ENCODE data around the gene DIDO1. TPM values are rescaled to one million over a fixed set of nuclear protein-coding genes. Genes with fewer than 3 reads are reported as not detected.

The DIDO1 gene
- total and polyA plus RNA-seq, 2 of the 13 experiments (the other 11 are each of a cell fraction or from before 2014, with no cell fraction given), result 75.0 to 75.1 TPM

- 0 out of 2 replicates have a peak, but pooled peaks have one; percentile 27 for TF ChIP-seq ZBTB39 (CRISPR knock-in tag; IDR thresholded peaks at IDR 0.05)
- TF ChIP-seq ELF1 (CRISPR knock-in tag; IDR thresholded peaks at IDR 0.05), result peak; percentile 77
- TF ChIP-seq ZNF367 (CRISPR knock-in tag; IDR thresholded peaks at IDR 0.05; ENCODE audit: borderline replicate concordance), result 0 out of 2 replicates have a peak, but pooled peaks have one; percentile 78
- TF ChIP-seq ZBTB25 (CRISPR knock-in tag; IDR thresholded peaks at IDR 0.05), result peak; percentile 78; the same call in 1 of the 2 replicates
- peak; percentile 92 for TF ChIP-seq TAF1 (CRISPR knock-in tag; IDR thresholded peaks at IDR 0.05)
- TF ChIP-seq ARNT2 (CRISPR knock-in tag; IDR thresholded peaks at IDR 0.05; ENCODE audit: low read depth), result peak; percentile 92
- peak; percentile 93 for TF ChIP-seq KDM3A (CRISPR knock-in tag; IDR thresholded peaks at IDR 0.05; ENCODE audit: low read depth)
- no peak for TF ChIP-seq ZNF17 (CRISPR knock-in tag; IDR thresholded peaks at IDR 0.05)
- TF ChIP-seq ZNF512 (CRISPR knock-in tag; IDR thresholded peaks at IDR 0.05), result no peak
- no peak for TF ChIP-seq ARID3A (IDR thresholded peaks at IDR 0.05; ENCODE audit: low read depth, low read length)
- peak; percentile 87 for TF ChIP-seq KAT8 (CRISPR knock-in tag; IDR thresholded peaks at IDR 0.05)
- peak; percentile 41 for TF ChIP-seq ZNF281 (CRISPR knock-in tag; IDR thresholded peaks at IDR 0.05; ENCODE audit: borderline replicate concordance)
- TF ChIP-seq TMF1 (CRISPR knock-in tag; IDR thresholded peaks at IDR 0.05; ENCODE audit: low read depth), result 0 out of 2 replicates have a peak, but pooled peaks have one; percentile 75
- TF ChIP-seq ZNF414 (CRISPR knock-in tag; IDR thresholded peaks at IDR 0.05), result peak; percentile 65
These were observed 26.2 kb upstream of the DIDO1 start, which contains the start of gene SLC17A9 (continued) for GRCh38 chr20:62952373-62952967.

All from HepG2 (cell line).